B cell (primary cell): ENCODE data around the gene PIGC.

Source experiments
- EZH2 ChIP-seq: IDR thresholded peaks from 2 replicates; pipeline ENCODE4 v1.6.1; 2012; ENCODE audit warnings: borderline replicate concordance, low read depth, mild to moderate bottlenecking, moderate library complexity, low read length; ENCODE audit not compliant: insufficient read depth, poor library complexity, severe bottlenecking
- TF ChIP-seq, protein P1 (sequence below): fragments of 200-600 bp; IDR thresholded peaks from one replicate; pipeline ENCODE4 v1.8.0; 2022; ENCODE audit warnings: antibody characterized with exemption, mild to moderate bottlenecking

DNA sequence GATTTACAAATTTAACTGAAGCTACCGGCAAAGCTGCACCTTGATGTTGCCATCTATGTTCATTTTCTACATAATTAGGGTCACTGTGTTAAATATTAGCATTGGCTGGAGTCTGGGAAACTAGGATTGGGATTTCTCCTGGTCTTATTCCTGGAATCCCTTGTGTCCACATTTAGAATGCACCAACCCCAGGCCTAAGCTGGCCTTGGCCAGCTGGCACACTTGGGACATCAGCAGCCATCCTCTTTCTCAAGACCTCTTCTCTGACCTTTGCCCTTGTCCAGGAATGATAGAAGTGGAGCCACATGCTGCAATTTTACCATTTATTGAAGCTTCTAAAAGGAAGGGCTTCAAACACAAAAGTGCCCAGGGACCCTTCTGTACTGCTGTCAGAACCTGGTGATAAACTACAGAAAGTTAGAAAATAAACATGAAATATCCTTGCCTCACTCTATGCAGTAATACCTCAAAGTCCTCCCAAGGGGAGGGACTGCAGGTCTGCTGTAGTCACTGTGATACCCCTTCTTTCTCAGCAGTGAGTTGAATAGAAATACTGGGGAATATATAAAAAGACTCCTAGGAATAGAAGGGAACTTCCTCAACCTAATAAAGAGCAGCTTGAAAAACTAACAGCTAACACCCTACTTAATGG is 13.7 kb upstream of the PIGC start:
- no peak for TF ChIP-seq EZH2
- TF ChIP-seq, protein P1, sequence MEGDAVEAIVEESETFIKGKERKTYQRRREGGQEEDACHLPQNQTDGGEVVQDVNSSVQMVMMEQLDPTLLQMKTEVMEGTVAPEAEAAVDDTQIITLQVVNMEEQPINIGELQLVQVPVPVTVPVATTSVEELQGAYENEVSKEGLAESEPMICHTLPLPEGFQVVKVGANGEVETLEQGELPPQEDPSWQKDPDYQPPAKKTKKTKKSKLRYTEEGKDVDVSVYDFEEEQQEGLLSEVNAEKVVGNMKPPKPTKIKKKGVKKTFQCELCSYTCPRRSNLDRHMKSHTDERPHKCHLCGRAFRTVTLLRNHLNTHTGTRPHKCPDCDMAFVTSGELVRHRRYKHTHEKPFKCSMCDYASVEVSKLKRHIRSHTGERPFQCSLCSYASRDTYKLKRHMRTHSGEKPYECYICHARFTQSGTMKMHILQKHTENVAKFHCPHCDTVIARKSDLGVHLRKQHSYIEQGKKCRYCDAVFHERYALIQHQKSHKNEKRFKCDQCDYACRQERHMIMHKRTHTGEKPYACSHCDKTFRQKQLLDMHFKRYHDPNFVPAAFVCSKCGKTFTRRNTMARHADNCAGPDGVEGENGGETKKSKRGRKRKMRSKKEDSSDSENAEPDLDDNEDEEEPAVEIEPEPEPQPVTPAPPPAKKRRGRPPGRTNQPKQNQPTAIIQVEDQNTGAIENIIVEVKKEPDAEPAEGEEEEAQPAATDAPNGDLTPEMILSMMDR = no peak
